Astrocyte (in vitro differentiated cells and primary cell): ENCODE measurements around the gene NAV3.

Experiments used
- CTCF ChIP-seq: IDR thresholded peaks from 2 replicates; pipeline ENCODE4 v1.5.1; 2011; ENCODE audit warnings: low read depth, mild to moderate bottlenecking, inconsistent platforms, low read length, moderate library complexity; ENCODE audit not compliant: insufficient read depth
- EZH2 ChIP-seq: IDR thresholded peaks from 2 replicates; pipeline ENCODE4 v1.6.1; 2012; ENCODE audit warnings: mild to moderate bottlenecking, low read length, inconsistent platforms; ENCODE audit not compliant: insufficient read depth

DNA sequence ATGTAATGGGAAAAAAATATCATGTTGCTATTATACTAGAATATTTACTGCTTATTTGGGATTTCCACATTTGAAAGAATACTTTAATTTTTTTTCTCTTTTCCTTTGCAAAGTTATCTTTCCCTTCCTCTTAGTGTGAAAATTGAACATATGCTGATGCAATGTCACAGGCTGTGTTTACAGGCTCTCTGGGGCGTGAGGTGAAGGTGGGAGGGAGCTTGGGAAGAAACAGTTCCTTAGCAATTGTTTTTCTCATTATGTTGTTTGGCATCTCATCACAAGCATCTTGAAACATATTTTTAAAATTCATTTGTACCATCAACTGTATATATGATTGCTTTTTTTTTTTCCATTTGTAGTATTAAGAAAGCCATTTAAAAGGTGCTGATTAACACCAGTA is 47.9 kb upstream of the NAV3 start:
- TF ChIP-seq CTCF (no peak), EZH2 (no peak)
